COR-L47 (cell line): ENCODE results near the gene EYA2.

ENCODE experiments used
- DNase-seq: peaks from one replicate; lab custom pipeline; 2025; lab: John Stamatoyannopoulos, UW

EYA2 gene

GRCh38 chr20:47066484-47067270 is 172.0 kb downstream of the EYA2 start:
- no peak for DNase-seq

- no peak for DNase-seq
Observed at GRCh38 chr20:47067776-47068175, 173.1 kb downstream of the EYA2 start.

DNA sequence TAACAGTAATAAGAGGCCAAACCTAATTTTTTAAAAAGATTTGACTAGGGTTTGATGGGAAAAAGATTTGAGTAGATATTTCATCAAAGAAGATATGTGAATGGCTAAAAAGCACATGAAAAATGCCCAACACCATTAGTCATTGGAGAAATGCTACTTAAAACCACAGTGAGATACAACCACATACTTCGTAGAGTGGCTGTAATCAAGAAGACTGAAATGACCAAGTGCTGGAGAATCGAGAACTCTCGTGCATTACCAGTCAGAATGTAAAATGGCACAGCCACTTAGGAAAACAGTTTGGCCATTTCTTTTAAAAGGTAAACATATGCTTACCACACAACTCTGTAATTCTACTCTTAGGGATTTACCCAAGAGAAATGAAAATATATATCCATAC is 175.5 kb downstream of the EYA2 start:
- DNase-seq, result no peak

- no peak for DNase-seq
Observed at GRCh38 chr20:47071646-47072185, 177.1 kb downstream of the EYA2 start.

DNA sequence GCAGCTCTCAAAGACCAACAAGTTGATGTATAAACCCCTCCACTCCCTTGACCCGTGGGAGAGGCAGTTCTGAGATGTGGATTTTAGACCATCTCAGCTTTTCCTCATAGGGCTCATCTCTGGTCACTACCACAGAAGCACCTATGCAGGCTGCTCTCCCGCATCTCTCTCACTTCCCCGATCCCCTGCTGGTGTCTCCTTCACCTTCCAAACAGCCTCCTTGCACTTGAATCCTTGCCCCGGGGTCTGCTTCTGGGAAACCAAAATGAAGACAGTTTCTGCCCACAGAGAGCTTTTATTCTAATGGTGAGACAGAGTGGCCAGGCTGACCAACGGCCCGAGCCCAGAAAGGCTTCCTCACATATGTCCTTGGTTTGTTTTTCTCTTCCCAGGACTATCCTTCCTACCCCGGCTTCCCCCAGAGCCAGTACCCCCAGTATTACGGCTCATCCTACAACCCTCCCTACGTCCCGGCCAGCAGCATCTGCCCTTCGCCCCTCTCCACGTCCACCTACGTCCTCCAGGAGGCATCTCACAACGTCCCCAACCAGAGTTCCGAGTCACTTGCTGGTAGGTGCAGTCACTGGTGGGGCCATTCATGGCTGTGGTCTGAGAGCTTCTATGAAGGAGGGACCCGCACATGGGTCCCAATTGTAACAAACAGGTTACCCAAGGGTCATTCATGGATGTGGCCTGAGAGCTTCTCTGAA is 179.3 kb downstream of the EYA2 start:
- no peak for DNase-seq

DNA sequence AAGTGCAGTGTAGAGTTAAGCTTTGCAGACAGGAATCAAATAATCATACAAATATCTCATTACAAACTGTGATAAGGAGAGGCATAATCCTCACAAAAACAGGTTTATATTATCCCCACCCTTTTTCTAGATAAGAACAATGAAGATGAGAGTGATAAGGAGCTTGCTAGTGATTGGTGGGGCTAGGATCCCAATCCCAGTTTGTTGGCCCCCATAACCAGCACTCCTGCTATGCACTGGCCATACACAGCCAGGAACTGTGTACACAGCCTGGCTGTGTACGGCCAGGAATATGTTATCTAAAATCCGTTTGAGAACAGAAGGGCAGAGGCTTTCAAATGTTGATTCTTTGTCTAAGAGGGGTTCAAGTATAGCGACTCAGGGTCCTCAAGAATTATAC is 180.6 kb downstream of the EYA2 start:
- no peak for DNase-seq

DNA sequence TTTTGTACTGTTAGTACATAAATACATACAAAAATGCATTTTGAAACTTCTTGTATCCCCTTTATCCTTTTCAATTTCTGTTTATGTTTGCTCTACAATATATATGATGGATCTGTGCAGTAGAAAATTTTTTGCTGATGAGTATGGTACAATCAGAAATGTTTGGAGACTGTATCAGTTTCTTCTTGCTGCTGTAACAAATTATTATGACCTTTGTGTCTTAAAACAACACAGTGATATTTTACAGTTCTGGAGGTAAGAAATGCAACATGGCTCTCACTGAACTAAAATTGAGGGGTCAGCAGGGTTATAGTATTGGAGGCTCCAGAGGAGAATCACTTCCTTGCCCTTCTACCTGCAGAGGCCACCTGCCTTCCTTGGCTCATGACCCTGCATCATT is 184.4 kb downstream of the EYA2 start:
- DNase-seq, result no peak

DNA sequence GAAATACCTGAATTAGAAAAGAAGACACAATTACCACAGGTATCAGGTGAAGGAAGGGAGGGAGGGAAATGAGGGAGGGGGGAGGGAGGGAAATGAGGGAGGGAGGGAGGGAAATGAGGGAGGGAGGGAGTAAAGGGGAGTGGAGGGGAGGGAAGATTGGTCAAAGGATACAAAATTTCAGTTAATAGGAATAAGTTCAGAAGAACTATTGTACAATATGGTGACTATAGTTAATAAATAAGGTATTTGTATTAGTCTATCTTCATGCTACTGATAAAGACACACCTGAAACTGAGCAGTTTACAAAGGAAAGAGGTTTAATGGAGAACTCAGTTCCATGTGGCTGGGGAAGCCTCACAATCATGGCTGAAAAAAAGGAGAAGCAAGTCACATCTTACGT is 185.7 kb downstream of the EYA2 start:
- no peak for DNase-seq

- no peak for DNase-seq
Observed at GRCh38 chr20:47086316-47086715, 191.7 kb downstream of the EYA2 start.

DNA sequence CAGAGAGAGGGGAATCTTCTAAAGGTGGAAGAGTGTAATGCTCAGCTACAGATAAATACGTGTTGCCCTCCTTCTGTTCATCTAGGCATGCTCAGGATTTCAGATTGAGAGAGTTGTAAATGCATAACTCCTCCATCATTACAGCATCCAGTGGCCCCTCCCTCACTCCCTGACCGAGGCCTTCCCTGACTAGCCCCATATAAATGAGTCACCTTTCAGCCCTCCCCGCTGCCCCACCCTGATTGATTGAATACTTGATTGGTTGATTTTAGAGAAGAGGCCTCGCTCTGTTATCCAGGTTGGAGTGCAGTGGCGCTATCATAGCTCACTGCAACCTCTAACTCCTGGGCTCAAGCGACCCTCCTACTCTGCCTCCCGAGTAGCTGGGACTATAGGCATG is 193.7 kb downstream of the EYA2 start:
- no peak for DNase-seq

- no peak for DNase-seq
Observed at GRCh38 chr20:47089151-47089550, 194.5 kb downstream of the EYA2 start.

GRCh38 chr20:47090835-47091234 is 196.2 kb downstream of the EYA2 start:
- no peak for DNase-seq

GRCh38 chr20:47093320-47093966 is 198.8 kb downstream of the EYA2 start:
- no peak for DNase-seq

DNA sequence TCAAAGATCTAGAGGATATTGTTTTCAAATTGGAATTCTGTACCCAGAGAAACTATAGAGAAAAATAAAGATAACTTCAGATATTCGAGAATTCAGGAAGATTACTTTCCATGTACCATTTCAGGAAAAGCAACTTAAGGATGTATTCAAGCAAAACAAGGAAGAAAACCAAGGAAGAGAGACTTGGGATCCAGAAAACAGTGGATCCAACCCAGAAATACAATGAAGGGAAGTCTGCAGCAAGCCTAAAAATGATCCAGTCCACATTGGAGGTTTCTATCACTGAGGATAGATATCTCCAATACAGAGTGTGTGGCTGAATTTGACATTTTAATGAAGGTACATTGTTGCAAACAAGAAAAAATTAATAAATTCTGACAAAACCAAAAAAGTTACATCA is 201.0 kb downstream of the EYA2 start:
- DNase-seq, result no peak

DNA sequence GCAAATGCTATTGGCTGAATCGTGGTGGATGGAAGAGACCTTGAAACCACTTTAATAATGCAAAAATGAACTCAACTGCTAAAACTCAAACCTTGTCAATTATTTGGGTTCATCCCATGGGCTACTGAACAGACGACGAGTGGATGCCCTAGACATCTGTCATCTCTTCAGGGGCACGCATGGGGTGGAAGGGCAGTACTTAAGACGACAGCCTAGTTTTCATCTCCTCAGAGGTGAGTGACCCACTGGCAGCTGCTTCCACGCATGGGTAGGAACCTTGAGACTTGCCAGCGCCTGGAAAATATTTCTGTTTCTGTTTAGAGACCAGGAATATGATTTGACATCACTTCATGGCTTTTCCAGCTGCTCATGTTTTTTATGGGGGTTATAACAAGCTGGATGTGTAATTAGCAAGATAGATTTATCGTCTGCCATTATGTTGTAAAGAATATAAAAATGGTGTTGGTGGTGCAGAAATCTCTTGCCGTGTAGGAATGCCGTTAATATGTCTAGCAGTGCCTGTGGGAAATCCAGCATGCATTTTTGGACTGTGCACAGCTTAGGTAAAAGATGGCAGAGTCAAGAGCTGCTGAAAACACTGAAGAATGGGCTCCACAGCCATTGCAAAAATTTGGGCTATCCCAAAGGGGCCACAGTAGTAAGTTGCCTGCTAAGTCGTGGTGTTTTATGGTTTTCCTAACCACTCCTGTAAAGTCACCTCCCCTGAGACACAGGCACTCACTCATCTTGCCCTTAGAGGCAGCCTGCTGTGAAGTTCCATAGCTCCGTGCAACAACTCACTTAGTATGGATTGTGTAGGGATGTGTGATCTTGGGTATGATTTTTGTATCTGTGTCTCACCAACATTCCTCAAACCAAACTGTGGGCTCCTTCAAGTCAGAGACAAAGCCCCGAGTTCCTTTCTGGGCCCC is 203.3 kb downstream of the EYA2 start:
- DNase-seq, result no peak

GRCh38 chr20:47099093-47099492 is 204.4 kb downstream of the EYA2 start:
- no peak for DNase-seq

DNA sequence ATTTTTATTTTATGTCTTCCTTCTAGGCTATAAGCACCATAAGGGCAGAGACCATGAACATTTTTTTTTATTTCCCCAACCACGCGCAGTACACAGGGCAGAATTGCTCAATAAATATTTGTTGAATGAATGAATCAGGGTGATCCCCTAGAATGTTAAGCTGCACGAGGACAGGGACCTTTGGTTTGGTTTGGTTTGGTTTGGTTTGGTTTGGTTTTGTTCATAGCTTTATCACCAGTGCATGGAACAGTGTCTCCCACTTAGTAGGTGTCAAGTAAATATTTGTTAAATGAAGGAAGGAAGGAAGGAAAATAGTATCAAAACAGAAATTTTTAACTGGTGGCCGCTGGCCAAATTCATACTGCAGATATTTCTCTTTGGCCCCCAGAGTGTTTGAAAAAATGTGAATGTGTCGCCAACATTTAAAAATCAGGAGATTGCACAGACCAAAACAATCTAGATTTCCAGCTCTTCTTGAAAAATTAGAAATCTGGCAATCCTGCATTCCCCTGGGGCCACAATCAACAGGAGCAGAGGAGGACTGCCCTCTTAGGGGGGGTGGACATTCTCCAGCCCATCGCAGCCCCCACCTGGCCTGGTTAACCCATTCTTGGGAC is 205.3 kb downstream of the EYA2 start:
- no peak for DNase-seq

GRCh38 chr20:47102629-47103028 is 208.0 kb downstream of the EYA2 start:
- DNase-seq, result no peak

DNA sequence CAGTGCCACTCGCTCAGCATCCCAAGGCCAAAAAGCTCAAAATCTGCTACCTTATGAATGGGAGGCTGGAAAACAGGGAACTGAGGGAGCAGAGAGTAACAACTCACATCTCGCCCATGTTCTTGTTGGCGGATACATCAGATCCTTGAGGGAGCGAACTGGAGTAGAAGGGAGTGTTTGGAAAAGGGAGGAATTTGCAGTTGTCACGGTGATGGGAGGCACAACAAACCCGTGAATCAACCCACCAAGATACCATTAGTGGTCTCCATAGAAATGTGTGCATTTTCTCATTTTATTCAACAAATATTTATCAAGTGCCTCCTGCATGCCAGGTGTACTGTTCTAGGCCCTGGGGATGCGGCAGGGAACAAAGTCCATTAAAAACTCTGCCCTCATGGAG is 212.1 kb downstream of the EYA2 start:
- DNase-seq, result no peak

DNA sequence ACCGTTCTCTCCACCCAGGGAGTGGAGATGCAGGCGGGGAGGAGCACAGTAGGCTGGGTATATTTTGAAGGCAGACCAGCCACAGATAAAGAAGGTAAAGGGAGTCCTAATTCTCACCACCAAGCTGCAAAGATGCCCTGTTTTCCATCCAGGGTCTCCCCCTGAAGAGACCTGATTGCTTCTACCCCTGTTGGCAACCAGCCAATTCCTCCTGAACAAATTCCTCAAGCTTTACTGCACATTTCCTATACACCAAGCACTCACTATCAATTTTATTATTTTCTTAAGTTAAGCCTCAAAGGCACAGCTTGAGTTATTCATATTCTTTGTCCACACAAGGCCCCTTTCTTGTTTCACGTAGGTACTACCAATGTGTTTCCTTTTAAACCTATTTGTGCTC is 214.4 kb downstream of the EYA2 start:
- DNase-seq, result no peak

- DNase-seq, result no peak
Observed at GRCh38 chr20:47110819-47111218, 216.2 kb downstream of the EYA2 start.
